T47D (cell line): Measurements from ENCODE around the gene PTX3.

Source experiments
- DNase-seq, 2 experiments: peaks; one replicate each; pipeline versions ENCODE4 v3.0.0 to v3.0.0-alpha.2; 2011 to 2012; ENCODE audit warnings: low read depth in 1 of 2, low spot score in 1 of 2
- JUND ChIP-seq: IDR thresholded peaks from 2 replicates; pipeline ENCODE4 v1.6.1; 2012; ENCODE audit warnings: low read depth
- in situ Hi-C: cut with HindIII; loops from 2 replicates; pipeline ENCODE4 v1.10.0; 2016; ENCODE audit warnings: low sequenced_read_pairs, low pct_unique_long_range_greater_than_20kb

PTX3 gene

GRCh38 chr3:157467200-157467599 lies 30.6 kb downstream of the PTX3 start:
- DNase-seq = no peak
- in situ Hi-C loops = no loop called here
- no peak for TF ChIP-seq JUND

- TF ChIP-seq JUND = no peak
- in situ Hi-C loops = no loop called here
- no peak for DNase-seq
Measured at GRCh38 chr3:157469561-157470294, 33.1 kb downstream of the PTX3 start.

GRCh38 chr3:157471064-157471463 lies 34.4 kb downstream of the PTX3 start:
- TF ChIP-seq JUND = no peak
- no peak for DNase-seq

GRCh38 chr3:157472648-157473047 lies 36.0 kb downstream of the PTX3 start:
- in situ Hi-C loops = no loop called here
- no peak for DNase-seq
- no peak for TF ChIP-seq JUND

More at GRCh38 chr3:157471064-157471463, 34.4 kb downstream of the PTX3 start:
- in situ Hi-C loops = no loop called here

GRCh38 chr3:157475921-157476414 lies 39.3 kb downstream of the PTX3 start:
- in situ Hi-C loops = no loop called here
- TF ChIP-seq JUND = no peak
- DNase-seq = no peak

- no peak for TF ChIP-seq JUND
- no peak for DNase-seq
- in situ Hi-C loops = no loop called here
Measured at GRCh38 chr3:157477441-157477840, 40.8 kb downstream of the PTX3 start.

- TF ChIP-seq JUND = no peak
- no peak for DNase-seq
- in situ Hi-C loops = no loop called here
Measured at GRCh38 chr3:157479464-157480243, 43.0 kb downstream of the PTX3 start.

- DNase-seq = no peak
Measured at GRCh38 chr3:157487339-157487738, 50.7 kb downstream of the PTX3 start.

GRCh38 chr3:157488144-157488543 lies 51.5 kb downstream of the PTX3 start:
- no peak for DNase-seq
- in situ Hi-C loops = no loop called here
- TF ChIP-seq JUND = no peak

More at GRCh38 chr3:157487339-157487738, 50.7 kb downstream of the PTX3 start:
- in situ Hi-C loops = no loop called here
- TF ChIP-seq JUND = no peak

GRCh38 chr3:157491136-157491535 lies 54.5 kb downstream of the PTX3 start:
- no peak for DNase-seq
- in situ Hi-C loops = no loop called here
- no peak for TF ChIP-seq JUND
